Transverse colon (tissue), 4 donors: ENCODE measurements around the gene FAM83D.

ENCODE experiments used
- EP300 ChIP-seq: sonication (generic); formaldehyde crosslinking; IDR thresholded peaks from one replicate; pipeline ENCODE4 v1.6.1; 2017; ENCODE audit warnings: antibody characterized with exemption, low read depth
- POLR2A ChIP-seq: fragments of 450-650 bp; IDR thresholded peaks from one replicate; pipeline ENCODE4 v1.6.1; 2016; ENCODE audit warnings: antibody characterized with exemption, mild to moderate bottlenecking, moderate library complexity
- POLR2AphosphoS5 ChIP-seq, 3 donors: sonication (generic); formaldehyde crosslinking; IDR thresholded peaks; one replicate each; pipeline ENCODE4 v1.6.1; 2016; ENCODE audit warnings: antibody characterized with exemption in 3 of 3
- TF ChIP-seq, protein P1 (sequence below), 5 experiments: fragments of 200-600 bp in 3 of 5; fragments of 450-650 bp in 2 of 5; sonication (generic) in 3 of 5; IDR thresholded peaks; 1 replicate in 2 of 5; 2 replicates in 3 of 5; pipeline ENCODE4 v1.5.1; 2016 to 2017; ENCODE audit warnings: antibody characterized with exemption in 5 of 5, inconsistent platforms in 3 of 5, mild to moderate bottlenecking in 2 of 5, moderate library complexity in 1 of 5

DNA sequence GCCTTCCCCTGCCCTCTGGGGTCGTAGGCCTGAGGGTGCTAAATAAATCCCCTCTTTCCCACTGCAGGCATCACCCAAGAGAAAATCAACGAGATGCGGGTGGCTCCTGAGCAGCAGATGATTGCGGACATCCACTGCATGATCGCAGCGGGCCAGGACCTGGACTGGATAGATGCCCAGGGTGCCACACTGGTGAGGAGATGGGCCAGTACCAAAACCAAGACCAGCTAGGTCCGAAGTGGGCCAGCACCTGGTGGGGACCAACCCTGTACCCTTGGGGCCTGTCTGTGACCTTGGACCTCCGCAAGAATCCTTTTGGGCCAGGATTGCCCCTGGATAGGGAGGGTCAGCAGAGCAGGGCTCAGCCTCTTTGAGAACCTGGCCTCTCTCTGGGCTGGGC, 23.6 kb upstream of the FAM83D start:
- TF ChIP-seq, protein P1, sequence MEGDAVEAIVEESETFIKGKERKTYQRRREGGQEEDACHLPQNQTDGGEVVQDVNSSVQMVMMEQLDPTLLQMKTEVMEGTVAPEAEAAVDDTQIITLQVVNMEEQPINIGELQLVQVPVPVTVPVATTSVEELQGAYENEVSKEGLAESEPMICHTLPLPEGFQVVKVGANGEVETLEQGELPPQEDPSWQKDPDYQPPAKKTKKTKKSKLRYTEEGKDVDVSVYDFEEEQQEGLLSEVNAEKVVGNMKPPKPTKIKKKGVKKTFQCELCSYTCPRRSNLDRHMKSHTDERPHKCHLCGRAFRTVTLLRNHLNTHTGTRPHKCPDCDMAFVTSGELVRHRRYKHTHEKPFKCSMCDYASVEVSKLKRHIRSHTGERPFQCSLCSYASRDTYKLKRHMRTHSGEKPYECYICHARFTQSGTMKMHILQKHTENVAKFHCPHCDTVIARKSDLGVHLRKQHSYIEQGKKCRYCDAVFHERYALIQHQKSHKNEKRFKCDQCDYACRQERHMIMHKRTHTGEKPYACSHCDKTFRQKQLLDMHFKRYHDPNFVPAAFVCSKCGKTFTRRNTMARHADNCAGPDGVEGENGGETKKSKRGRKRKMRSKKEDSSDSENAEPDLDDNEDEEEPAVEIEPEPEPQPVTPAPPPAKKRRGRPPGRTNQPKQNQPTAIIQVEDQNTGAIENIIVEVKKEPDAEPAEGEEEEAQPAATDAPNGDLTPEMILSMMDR (IDR thresholded peaks at IDR 0.05): no peak
- TF ChIP-seq POLR2A: no peak
- no peak for TF ChIP-seq POLR2AphosphoS5 (IDR thresholded peaks at IDR 0.05)
- TF ChIP-seq EP300: no peak
